Adipocyte (in vitro differentiated cells): ENCODE measurements around the gene SETD1A.

Experiments
- DNase-seq: peaks from one replicate; pipeline ENCODE4 v3.0.0-alpha.2; 2015; ENCODE audit warnings: low read depth
- H3K27me3 ChIP-seq: replicated peaks from 2 replicates; pipeline ENCODE4 v1.7.0; 2013; ENCODE audit warnings: mild to moderate bottlenecking, low read length, moderate library complexity; ENCODE audit not compliant: control insufficient read depth, insufficient read depth
- H3K36me3 ChIP-seq: 2 replicates; pipeline ENCODE4 v1.7.0; 2013; ENCODE audit warnings: low read length, mild to moderate bottlenecking, moderate library complexity; ENCODE audit not compliant: control insufficient read depth, insufficient read depth, severe bottlenecking
- H3K4me1 ChIP-seq: 2 replicates; pipeline ENCODE4 v1.7.0; 2013; ENCODE audit warnings: mild to moderate bottlenecking, low read length, moderate library complexity; ENCODE audit not compliant: control insufficient read depth, insufficient read depth
- H3K4me3 ChIP-seq: 2 replicates; pipeline ENCODE4 v1.7.0; 2013; ENCODE audit warnings: mild to moderate bottlenecking, low read length, moderate library complexity
- H3K9ac ChIP-seq: 2 replicates; pipeline ENCODE4 v1.7.0; 2013; ENCODE audit warnings: mild to moderate bottlenecking, low read length, moderate library complexity
- H3K9me3 ChIP-seq: 2 replicates; pipeline ENCODE4 v1.7.0; 2013; ENCODE audit warnings: mild to moderate bottlenecking, low read length, moderate library complexity; ENCODE audit not compliant: control insufficient read depth

The SETD1A gene

GRCh38 chr16:30984669-30985400 lies 27.3 kb downstream of the SETD1A start, which contains the start of gene HSD3B7:
HSD3B7 (plus strand) TSS chr16:30985207; CDS start chr16:30985659, 452 bp downstream.
- peaks cover 31% of the 10 kb centered on the region for H3K36me3 ChIP-seq
- H3K4me3 ChIP-seq, result peak within 1 kb of the TSS; percentile 76
- no peaks in the 10 kb centered on the region for H3K27me3 ChIP-seq
- peaks cover 29% of the 10 kb centered on the region for H3K4me1 ChIP-seq
- H3K9me3 ChIP-seq, result no peaks in the 10 kb centered on the region
- DNase-seq, result peak; percentile 94
- peak within 1 kb of the TSS; percentile 83 for H3K9ac ChIP-seq

GRCh38 chr16:30985401-30986128 lies 28.0 kb downstream of the SETD1A start:
- no peak for DNase-seq
- H3K27me3 ChIP-seq, result no peaks in the 10 kb centered on the region
- H3K4me1 ChIP-seq, result peaks cover 29% of the 10 kb centered on the region
- peaks cover 24% of the 10 kb centered on the region for H3K36me3 ChIP-seq
- H3K9ac ChIP-seq, result peak overlapping the region; percentile 83
- peak overlapping the region; percentile 76 for H3K4me3 ChIP-seq
- H3K9me3 ChIP-seq, result no peaks in the 10 kb centered on the region

GRCh38 chr16:30986129-30986991 lies 28.8 kb downstream of the SETD1A start:
- Histone ChIP-seq H3K9me3 (no peaks in the 10 kb centered on the region), H3K36me3 (peaks cover 17% of the 10 kb centered on the region), H3K4me1 (peaks cover 29% of the 10 kb centered on the region), H3K27me3 (no peaks in the 10 kb centered on the region), H3K4me3 (peak overlapping the region; percentile 76), H3K9ac (peak overlapping the region; percentile 83)
- no peak for DNase-seq

- H3K27me3 ChIP-seq, result no peaks in the 10 kb centered on the region
- no peaks in the 10 kb centered on the region for H3K9me3 ChIP-seq
- no peak overlapping the region for H3K4me3 ChIP-seq
- peaks cover 11% of the 10 kb centered on the region for H3K36me3 ChIP-seq
- no peak overlapping the region for H3K9ac ChIP-seq
- no peak for DNase-seq
- peaks cover 26% of the 10 kb centered on the region for H3K4me1 ChIP-seq
These were observed 30.1 kb downstream of the SETD1A start for GRCh38 chr16:30987581-30988190.

- DNase-seq, result no peak
- Histone ChIP-seq H3K9me3 (no peaks in the 10 kb centered on the region), H3K36me3 (peaks cover under 1% of the 10 kb centered on the region), H3K4me1 (peaks cover 19% of the 10 kb centered on the region), H3K4me3 (no peak overlapping the region), H3K27me3 (no peaks in the 10 kb centered on the region), H3K9ac (no peak overlapping the region)
These were observed 32.0 kb downstream of the SETD1A start for GRCh38 chr16:30989469-30990047.

GRCh38 chr16:30990105-30990504 lies 32.6 kb downstream of the SETD1A start:
- DNase-seq, result no peak
- Histone ChIP-seq H3K9ac (no peak overlapping the region), H3K4me1 (peaks cover 18% of the 10 kb centered on the region), H3K36me3 (no peaks in the 10 kb centered on the region), H3K27me3 (no peaks in the 10 kb centered on the region), H3K4me3 (no peak overlapping the region), H3K9me3 (no peaks in the 10 kb centered on the region)

- no peak overlapping the region for H3K9ac ChIP-seq
- H3K27me3 ChIP-seq, result no peaks in the 10 kb centered on the region
- DNase-seq, result no peak
- peaks cover 9% of the 10 kb centered on the region for H3K4me1 ChIP-seq
- no peaks in the 10 kb centered on the region for H3K9me3 ChIP-seq
- H3K36me3 ChIP-seq, result no peaks in the 10 kb centered on the region
- H3K4me3 ChIP-seq, result no peak overlapping the region
These were observed 33.5 kb downstream of the SETD1A start for GRCh38 chr16:30991052-30991451.

GRCh38 chr16:30992276-30992780 lies 34.8 kb downstream of the SETD1A start:
- no peaks in the 10 kb centered on the region for H3K36me3 ChIP-seq
- no peak overlapping the region for H3K4me3 ChIP-seq
- peaks cover 3% of the 10 kb centered on the region for H3K4me1 ChIP-seq
- no peaks in the 10 kb centered on the region for H3K27me3 ChIP-seq
- H3K9ac ChIP-seq, result no peak overlapping the region
- DNase-seq, result no peak
- H3K9me3 ChIP-seq, result no peaks in the 10 kb centered on the region

GRCh38 chr16:30992931-30993816 lies 35.6 kb downstream of the SETD1A start:
- no peaks in the 10 kb centered on the region for H3K27me3 ChIP-seq
- no peak overlapping the region for H3K9ac ChIP-seq
- no peaks in the 10 kb centered on the region for H3K9me3 ChIP-seq
- peaks cover 11% of the 10 kb centered on the region for H3K4me1 ChIP-seq
- no peak overlapping the region for H3K4me3 ChIP-seq
- no peaks in the 10 kb centered on the region for H3K36me3 ChIP-seq
- no peak for DNase-seq

GRCh38 chr16:30995927-30996323 lies 38.4 kb downstream of the SETD1A start:
- H3K36me3 ChIP-seq, result no peaks in the 10 kb centered on the region
- H3K4me1 ChIP-seq, result peaks cover 32% of the 10 kb centered on the region
- peak overlapping the region; percentile 74 for H3K9ac ChIP-seq
- DNase-seq, result no peak
- H3K4me3 ChIP-seq, result peak overlapping the region; percentile 79
- no peaks in the 10 kb centered on the region for H3K27me3 ChIP-seq
- H3K9me3 ChIP-seq, result no peaks in the 10 kb centered on the region
